ENCODE measurements around the gene GDF10.

- TF ChIP-seq CTCF (IDR thresholded peaks at IDR 0.05) (no peak), POLR2A (IDR thresholded peaks at IDR 0.05) (no peak), EP300 (IDR thresholded peaks at IDR 0.05) (no peak), POLR2AphosphoS5 (IDR thresholded peaks at IDR 0.05) (no peak)
Observed at GRCh38 chr10:47266602-47267001, 33.4 kb upstream of the GDF10 start.
